Prostate gland (tissue), 2 donors: ENCODE data around the gene SPCS1. TPM values are rescaled to one million over a fixed set of nuclear protein-coding genes. Genes with fewer than 3 reads are reported as not detected.

Experiments
- DNase-seq: peaks from one replicate; pipeline ENCODE4 v3.0.0-alpha.2; 2019; ENCODE audit warnings: low spot score
- H3K27ac ChIP-seq, 2 donors: fragments of 200-600 bp; sonication (generic); 2 replicates each; pipeline ENCODE4 v1.5.1; 2017 to 2019
- H3K27me3 ChIP-seq: fragments of 200-600 bp; sonication (generic); replicated peaks from 2 replicates; pipeline ENCODE4 v1.5.1; 2019; ENCODE audit not compliant: insufficient read depth
- H3K36me3 ChIP-seq, 2 donors: fragments of 200-600 bp; sonication (generic); 1 replicate in 1 of 2; 2 replicates in 1 of 2; pipeline versions ENCODE4 v1.5.1 to v1.8.1; 2017 to 2019
- H3K4me1 ChIP-seq: fragments of 200-600 bp; sonication (generic); replicated peaks from 2 replicates; pipeline ENCODE4 v1.5.1; 2019
- H3K4me3 ChIP-seq, 2 donors: fragments of 200-600 bp; sonication (generic); 2 replicates each; pipeline ENCODE4 v1.5.1; 2017 to 2019
- H3K9me3 ChIP-seq: fragments of 200-600 bp; sonication (generic); 2 replicates; pipeline ENCODE4 v1.5.1; 2017
- CTCF ChIP-seq, 4 experiments: fragments of 200-600 bp in 2 of 4; fragments of 450-650 bp in 2 of 4; sonication (generic) in 2 of 4; IDR thresholded peaks; 1 replicate in 3 of 4; 2 replicates in 1 of 4; pipeline ENCODE4 v1.5.1; 2016 to 2019; ENCODE audit warnings: antibody characterized with exemption in 4 of 4, mild to moderate bottlenecking in 2 of 4, moderate library complexity in 2 of 4
- POLR2A ChIP-seq: fragments of 450-650 bp; IDR thresholded peaks from one replicate; pipeline ENCODE4 v1.6.1; 2016; ENCODE audit warnings: antibody characterized with exemption, mild to moderate bottlenecking
- POLR2AphosphoS5 ChIP-seq: sonication (generic); formaldehyde crosslinking; IDR thresholded peaks from one replicate; pipeline ENCODE4 v1.6.1; 2017; ENCODE audit warnings: antibody characterized with exemption
- WGBS: methylation state at CpG from one replicate; pipeline ENCODE4 v1.1.5; 2018; 5-methylcytosine and 5-hydroxymethylcytosine counted together
- intact Hi-C: fragments of 100-400 bp; cut with DNase I; formaldehyde crosslinking; loops from one replicate; pipeline ENCODE4 v1.14.2; 2022
- total RNA-seq, 2 donors: library from RNA; depleted of rRNA; stranded (reverse); fragments of >200 nt; gene quantifications; one replicate each; pipeline ENCODE4 v1.1.0, GENCODE V29; 2016

The SPCS1 gene
- total RNA-seq, 2 donors from 2014 or later = 144 to 296 TPM

- Histone ChIP-seq H3K36me3 (peaks cover 0 to 8% of the 10 kb centered on the region in 2 donors), H3K27ac (no peak overlapping the region), H3K4me3 (no peak overlapping the region), H3K9me3 (no peaks in the 10 kb centered on the region), H3K27me3 (no peaks in the 10 kb centered on the region), H3K4me1 (no peaks in the 10 kb centered on the region)
- DNase-seq = no peak
- WGBS = 94% methylated on average over 4 of the region's 4 CpGs
- no peak for TF ChIP-seq POLR2A
- no peak for TF ChIP-seq POLR2AphosphoS5
- TF ChIP-seq CTCF (IDR thresholded peaks at IDR 0.05) = no peak
- intact Hi-C loops = no loop called here
Measured at GRCh38 chr3:52697632-52697965, 8.3 kb upstream of the SPCS1 start.

- Histone ChIP-seq H3K4me3 (no peak overlapping the region), H3K9me3 (no peaks in the 10 kb centered on the region), H3K4me1 (peaks cover 10% of the 10 kb centered on the region), H3K27me3 (no peaks in the 10 kb centered on the region), H3K27ac (no peak overlapping the region), H3K36me3 (no peaks in the 10 kb centered on the region)
- TF ChIP-seq CTCF (IDR thresholded peaks at IDR 0.05) = no peak
- no peak for TF ChIP-seq POLR2AphosphoS5
- no peak for TF ChIP-seq POLR2A
- no peak for DNase-seq
- WGBS = 88% methylated on average over 7 of the region's 7 CpGs
- intact Hi-C loops = no loop called here
Measured at GRCh38 chr3:52703341-52703740, 2.6 kb upstream of the SPCS1 start.

GRCh38 chr3:52704611-52705437 is 1.1 kb upstream of the SPCS1 start:
- no peak for DNase-seq
- Histone ChIP-seq H3K27ac (peak overlapping the region; percentile 81 to 88), H3K9me3 (no peaks in the 10 kb centered on the region), H3K4me3 (peak overlapping the region; percentile 62 to 84), H3K4me1 (peaks cover 10% of the 10 kb centered on the region), H3K36me3 (no peaks in the 10 kb centered on the region), H3K27me3 (no peaks in the 10 kb centered on the region)
- TF ChIP-seq POLR2AphosphoS5 (no peak), POLR2A (no peak), CTCF (IDR thresholded peaks at IDR 0.05) (no peak)
- intact Hi-C loops = no loop called here
- WGBS = under 1% methylated on average over 22 of the region's 22 CpGs

- Histone ChIP-seq H3K27me3 (no peaks in the 10 kb centered on the region), H3K9me3 (no peaks in the 10 kb centered on the region), H3K27ac (peak overlapping the region; percentile 81 to 88), H3K36me3 (no peaks in the 10 kb centered on the region), H3K4me1 (peaks cover 10% of the 10 kb centered on the region), H3K4me3 (peak overlapping the region; percentile 62 to 84)
- intact Hi-C loops = no loop called here
- no peak for DNase-seq
- no peak for TF ChIP-seq POLR2AphosphoS5
- TF ChIP-seq POLR2A = peak; percentile 58
- WGBS = under 1% methylated on average over 24 of the region's 25 CpGs
Measured at GRCh38 chr3:52705438-52705687, 543 bp upstream of the SPCS1 start.

GRCh38 chr3:52707585-52707984 is 1.7 kb downstream of the SPCS1 start:
- H3K9me3 ChIP-seq = no peaks in the 10 kb centered on the region
- H3K27ac ChIP-seq = no peak overlapping the region
- H3K4me1 ChIP-seq = peaks cover 10% of the 10 kb centered on the region
- no peak overlapping the region for H3K4me3 ChIP-seq
- DNase-seq = no peak
- H3K27me3 ChIP-seq = no peaks in the 10 kb centered on the region
- no peaks in the 10 kb centered on the region for H3K36me3 ChIP-seq
- TF ChIP-seq CTCF (IDR thresholded peaks at IDR 0.05) (no peak), POLR2A (no peak), POLR2AphosphoS5 (no peak)
- WGBS = 78% methylated on average over 4 of the region's 4 CpGs
- intact Hi-C loops = no loop called here
